SK-N-SH (cell line): ENCODE results near the gene AGBL4. TPM values are rescaled to one million over a fixed set of nuclear protein-coding genes. Genes with fewer than 3 reads are reported as not detected.

Source experiments
- CTCF ChIA-PET: fragments of 300-600, 350-600 bp; formaldehyde crosslinking; extraction: SDS; loops from one replicate; lab custom pipeline; 2021; lab: Yijun Ruan, JAX
- POLR2A ChIA-PET: fragments of 350-600 bp; sonication (Branson Sonifier 250); formaldehyde crosslinking; extraction: SDS; loops from one replicate; lab custom pipeline; 2020; ENCODE audit warnings: antibody characterized with exemption, inconsistent platforms; lab: Yijun Ruan, JAX
- DNase-seq: peaks from one replicate; pipeline ENCODE4 v3.0.0; 2012
- H2AFZ ChIP-seq: fragments of 200-600 bp; sonication (generic); 2 replicates; pipeline ENCODE4 v1.8.1; 2016; ENCODE audit warnings: antibody characterized with exemption, mild to moderate bottlenecking, low read depth
- H3F3A ChIP-seq: fragments of 200-600 bp; sonication (generic); replicated peaks from 2 replicates; pipeline ENCODE3; 2016; ENCODE audit warnings: antibody characterized with exemption, mild to moderate bottlenecking; ENCODE audit not compliant: insufficient read depth
- H3K27ac ChIP-seq, 2 experiments: fragments of 200-500 bp in 1 of 2; fragments of 200-600 bp in 1 of 2; sonication (Bioruptor generic) in 1 of 2; sonication (generic), shearing (Covaris generic) in 1 of 2; 2 replicates each; pipeline versions ENCODE4 v1.5.1 to v1.6.1; 2014 to 2016; ENCODE audit warnings: low read depth in 2 of 2, inconsistent platforms in 1 of 2, low read length in 1 of 2, mild to moderate bottlenecking in 1 of 2, mixed read lengths in 1 of 2
- H3K27me3 ChIP-seq: fragments of 200-600 bp; sonication (generic), shearing (Covaris generic); 2 replicates; pipeline ENCODE4 v1.6.1; 2016; ENCODE audit warnings: mixed run types; ENCODE audit not compliant: insufficient read depth
- H3K36me3 ChIP-seq, 2 experiments: fragments of 200-500 bp in 1 of 2; fragments of 200-600 bp in 1 of 2; sonication (Bioruptor generic) in 1 of 2; sonication (generic) in 1 of 2; replicated peaks in 1 of 2; 2 replicates each; pipeline versions ENCODE3 to v1.5.1; 2014 to 2016; ENCODE audit warnings: low read length in 1 of 2, mild to moderate bottlenecking in 1 of 2; ENCODE audit not compliant: insufficient read depth in 2 of 2, control insufficient read depth in 1 of 2
- H3K4me1 ChIP-seq, 2 experiments: fragments of 200-500 bp in 1 of 2; fragments of 200-600 bp in 1 of 2; sonication (Bioruptor generic) in 1 of 2; sonication (generic), shearing (Covaris generic) in 1 of 2; 2 replicates each; pipeline versions ENCODE4 v1.5.1 to v1.6.1; 2014 to 2016; ENCODE audit warnings: low read depth in 1 of 2, low read length in 1 of 2, mixed run types in 1 of 2; ENCODE audit not compliant: insufficient read depth in 2 of 2, control insufficient read depth in 1 of 2
- H3K4me2 ChIP-seq: fragments of 200-600 bp; sonication (generic), shearing (Covaris generic); 2 replicates; pipeline ENCODE4 v1.6.1; 2017; ENCODE audit warnings: mixed run types
- H3K4me3 ChIP-seq, 2 experiments: fragments of 200-500 bp in 1 of 2; fragments of 200-600 bp in 1 of 2; sonication (Bioruptor generic) in 1 of 2; sonication (generic), shearing (Covaris generic) in 1 of 2; 2 replicates each; pipeline versions ENCODE4 v1.5.1 to v1.8.1; 2014 to 2016; ENCODE audit warnings: low read depth in 2 of 2, inconsistent platforms in 1 of 2, low read length in 1 of 2, mild to moderate bottlenecking in 1 of 2, mixed read lengths in 1 of 2, moderate library complexity in 1 of 2
- H3K79me2 ChIP-seq: fragments of 200-600 bp; sonication (generic); 2 replicates; pipeline ENCODE4 v1.8.1; 2017; ENCODE audit warnings: mild to moderate bottlenecking; ENCODE audit not compliant: insufficient read depth
- H3K9ac ChIP-seq: fragments of 200-600 bp; sonication (generic); 2 replicates; pipeline ENCODE4 v1.6.1; 2017; ENCODE audit warnings: mixed run types
- H3K9me2 ChIP-seq: fragments of 200-600 bp; sonication (generic); 2 replicates; pipeline ENCODE4 v1.6.1; 2017; ENCODE audit warnings: mixed run types
- H3K9me3 ChIP-seq: fragments of 200-600 bp; sonication (generic); 2 replicates; pipeline ENCODE4 v1.6.1; 2017; ENCODE audit warnings: mixed run types, mild to moderate bottlenecking, moderate library complexity
- H4K20me1 ChIP-seq: fragments of 200-600 bp; sonication (generic); 2 replicates; pipeline ENCODE4 v1.6.1; 2017; ENCODE audit warnings: mild to moderate bottlenecking, mixed run types; ENCODE audit not compliant: insufficient read depth
- ELF1 ChIP-seq: IDR thresholded peaks from 2 replicates; pipeline ENCODE4 v1.4.0; 2012
- FOSL2 ChIP-seq: IDR thresholded peaks from 2 replicates; pipeline ENCODE4 v1.4.0; 2012; ENCODE audit warnings: low read depth, mild to moderate bottlenecking, moderate library complexity, borderline replicate concordance
- FOXJ3 ChIP-seq: sonication (generic); formaldehyde crosslinking; IDR thresholded peaks from 2 replicates; pipeline ENCODE4 v1.5.1; 2020; ENCODE audit warnings: mild to moderate bottlenecking, missing genetic modification reagents
- GATA2 ChIP-seq: sonication (generic); formaldehyde crosslinking; IDR thresholded peaks from 2 replicates; pipeline ENCODE4 v1.5.0; 2020; ENCODE audit warnings: mild to moderate bottlenecking, missing genetic modification reagents
- JUND ChIP-seq: IDR thresholded peaks from 2 replicates; pipeline ENCODE4 v1.4.0; 2012
- MEF2A ChIP-seq: IDR thresholded peaks from 2 replicates; pipeline ENCODE4 v1.4.0; 2012; ENCODE audit warnings: low read depth, borderline replicate concordance
- NRF1 ChIP-seq: IDR thresholded peaks from 2 replicates; pipeline ENCODE4 v1.6.1; 2012; ENCODE audit warnings: low read depth, mild to moderate bottlenecking, low read length
- POLR2AphosphoS5 ChIP-seq: IDR thresholded peaks from 2 replicates; pipeline ENCODE4 v1.6.1; 2012; ENCODE audit warnings: low read depth, low read length
- RAD21 ChIP-seq: IDR thresholded peaks from 2 replicates; pipeline ENCODE4 v1.6.1; 2012; ENCODE audit warnings: mild to moderate bottlenecking, low read length
- RXRA ChIP-seq: IDR thresholded peaks from 2 replicates; pipeline ENCODE4 v1.4.0; 2012; ENCODE audit warnings: low read depth, mild to moderate bottlenecking, borderline replicate concordance
- SMC3 ChIP-seq: IDR thresholded peaks from 2 replicates; pipeline ENCODE4 v1.6.1; 2012; ENCODE audit warnings: low read depth, low read length, improper control_type of control experiment
- TCF12 ChIP-seq: IDR thresholded peaks from 2 replicates; pipeline ENCODE4 v1.4.0; 2012
- TEAD4 ChIP-seq: IDR thresholded peaks from 2 replicates; pipeline ENCODE4 v1.4.0; 2012; ENCODE audit warnings: mild to moderate bottlenecking, borderline replicate concordance; ENCODE audit not compliant: insufficient read depth
- YY1 ChIP-seq: IDR thresholded peaks from 2 replicates; pipeline ENCODE4 v1.4.0; 2012; ENCODE audit warnings: low read depth, mild to moderate bottlenecking
- WGBS: methylation state at CpG from one replicate; pipeline ENCODE4 v1.1.6; 2017; ENCODE audit warnings: low lambda C conversion rate; 5-methylcytosine and 5-hydroxymethylcytosine counted together
- polyA plus RNA-seq, 3 experiments: library from polyadenylated mRNA; depleted of rRNA; stranded (reverse); fragments of >200 nt; gene quantifications; 2 replicates each; pipeline ENCODE4 v1.2.3, GENCODE V29; 2012
- TF ChIP-seq, protein P1 (sequence below): IDR thresholded peaks from 2 replicates; pipeline ENCODE4 v1.4.0; 2012; ENCODE audit warnings: low read depth, borderline replicate concordance
- TF ChIP-seq, protein P2 (sequence below): IDR thresholded peaks from 2 replicates; pipeline ENCODE4 v1.4.0; 2012; ENCODE audit warnings: low read depth, borderline replicate concordance
- TF ChIP-seq, protein P3 (sequence below): IDR thresholded peaks from 2 replicates; pipeline ENCODE4 v1.6.1; 2012; ENCODE audit warnings: mild to moderate bottlenecking, low read depth, low read length, moderate library complexity
- TF ChIP-seq, protein P4 (sequence below): fragments of 150-350 bp; IDR thresholded peaks from 2 replicates; pipeline ENCODE4 v1.6.1; 2017; ENCODE audit warnings: antibody characterized with exemption, low read length, low read depth, borderline replicate concordance
- TF ChIP-seq, protein P5 (sequence below): IDR thresholded peaks from 2 replicates; pipeline ENCODE4; 2012

The AGBL4 gene
- polyA plus RNA-seq, 1 of the 3 experiments (the other 2 are of a cell fraction) = 0.07 TPM

DNA sequence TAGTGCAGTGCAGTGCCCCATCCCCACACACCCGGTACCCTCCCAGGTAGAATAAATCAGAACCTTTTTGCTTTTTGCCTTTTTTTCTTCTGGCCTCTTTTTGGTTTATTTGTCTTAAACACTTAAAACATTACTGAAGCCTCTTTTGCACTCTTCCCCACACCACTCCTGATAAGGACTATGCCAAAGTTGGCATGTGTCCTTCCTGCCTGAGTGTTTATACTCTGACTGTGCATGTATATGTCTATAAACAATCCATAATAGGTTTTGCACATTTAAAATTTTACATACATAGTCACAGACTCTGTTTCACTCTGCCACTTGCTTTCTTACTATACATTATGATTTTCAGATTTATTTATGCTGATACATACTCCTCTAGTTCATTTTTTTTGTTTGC is 1306.7 kb downstream of the AGBL4 start:
- Histone ChIP-seq H3K9me3 (no peaks in the 10 kb centered on the region), H3F3A (no peaks in the 10 kb centered on the region), H3K4me2 (no peak overlapping the region), H3K27me3 (no peaks in the 10 kb centered on the region), H2AFZ (no peak overlapping the region), H3K36me3 (no peaks in the 10 kb centered on the region), H3K4me3 (no peak overlapping the region), H4K20me1 (no peaks in the 10 kb centered on the region), H3K9ac (no peak overlapping the region), H3K79me2 (no peaks in the 10 kb centered on the region), H3K9me2 (no peaks in the 10 kb centered on the region), H3K27ac (no peak overlapping the region), H3K4me1 (peaks cover 0 to 9% of the 10 kb centered on the region in 2 experiments; a peak in 2 of 4 replicates)
- POLR2A ChIA-PET = no interaction called here
- WGBS = 93% methylated on average over 1 of the region's 1 CpG
- CTCF ChIA-PET = interaction anchor here (1.2 to 2.1 kb wide), 2 partner anchors 40 to 144 kb away, joined by 3 to 7 read pairs; no protein-coding TSS in a partner anchor
- no peak for TF ChIP-seq NRF1
- no peak for TF ChIP-seq TCF12
- no peak for TF ChIP-seq JUND
- TF ChIP-seq, protein P1, sequence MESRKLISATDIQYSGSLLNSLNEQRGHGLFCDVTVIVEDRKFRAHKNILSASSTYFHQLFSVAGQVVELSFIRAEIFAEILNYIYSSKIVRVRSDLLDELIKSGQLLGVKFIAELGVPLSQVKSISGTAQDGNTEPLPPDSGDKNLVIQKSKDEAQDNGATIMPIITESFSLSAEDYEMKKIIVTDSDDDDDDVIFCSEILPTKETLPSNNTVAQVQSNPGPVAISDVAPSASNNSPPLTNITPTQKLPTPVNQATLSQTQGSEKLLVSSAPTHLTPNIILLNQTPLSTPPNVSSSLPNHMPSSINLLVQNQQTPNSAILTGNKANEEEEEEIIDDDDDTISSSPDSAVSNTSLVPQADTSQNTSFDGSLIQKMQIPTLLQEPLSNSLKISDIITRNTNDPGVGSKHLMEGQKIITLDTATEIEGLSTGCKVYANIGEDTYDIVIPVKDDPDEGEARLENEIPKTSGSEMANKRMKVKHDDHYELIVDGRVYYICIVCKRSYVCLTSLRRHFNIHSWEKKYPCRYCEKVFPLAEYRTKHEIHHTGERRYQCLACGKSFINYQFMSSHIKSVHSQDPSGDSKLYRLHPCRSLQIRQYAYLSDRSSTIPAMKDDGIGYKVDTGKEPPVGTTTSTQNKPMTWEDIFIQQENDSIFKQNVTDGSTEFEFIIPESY = no peak
- TF ChIP-seq GATA2 (CRISPR knock-in tag) = no peak
- TF ChIP-seq, protein P2, sequence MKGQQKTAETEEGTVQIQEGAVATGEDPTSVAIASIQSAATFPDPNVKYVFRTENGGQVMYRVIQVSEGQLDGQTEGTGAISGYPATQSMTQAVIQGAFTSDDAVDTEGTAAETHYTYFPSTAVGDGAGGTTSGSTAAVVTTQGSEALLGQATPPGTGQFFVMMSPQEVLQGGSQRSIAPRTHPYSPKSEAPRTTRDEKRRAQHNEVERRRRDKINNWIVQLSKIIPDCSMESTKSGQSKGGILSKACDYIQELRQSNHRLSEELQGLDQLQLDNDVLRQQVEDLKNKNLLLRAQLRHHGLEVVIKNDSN = no peak
- no peak for TF ChIP-seq TEAD4
- no peak for TF ChIP-seq FOXJ3 (CRISPR knock-in tag)
- TF ChIP-seq, protein P3, sequence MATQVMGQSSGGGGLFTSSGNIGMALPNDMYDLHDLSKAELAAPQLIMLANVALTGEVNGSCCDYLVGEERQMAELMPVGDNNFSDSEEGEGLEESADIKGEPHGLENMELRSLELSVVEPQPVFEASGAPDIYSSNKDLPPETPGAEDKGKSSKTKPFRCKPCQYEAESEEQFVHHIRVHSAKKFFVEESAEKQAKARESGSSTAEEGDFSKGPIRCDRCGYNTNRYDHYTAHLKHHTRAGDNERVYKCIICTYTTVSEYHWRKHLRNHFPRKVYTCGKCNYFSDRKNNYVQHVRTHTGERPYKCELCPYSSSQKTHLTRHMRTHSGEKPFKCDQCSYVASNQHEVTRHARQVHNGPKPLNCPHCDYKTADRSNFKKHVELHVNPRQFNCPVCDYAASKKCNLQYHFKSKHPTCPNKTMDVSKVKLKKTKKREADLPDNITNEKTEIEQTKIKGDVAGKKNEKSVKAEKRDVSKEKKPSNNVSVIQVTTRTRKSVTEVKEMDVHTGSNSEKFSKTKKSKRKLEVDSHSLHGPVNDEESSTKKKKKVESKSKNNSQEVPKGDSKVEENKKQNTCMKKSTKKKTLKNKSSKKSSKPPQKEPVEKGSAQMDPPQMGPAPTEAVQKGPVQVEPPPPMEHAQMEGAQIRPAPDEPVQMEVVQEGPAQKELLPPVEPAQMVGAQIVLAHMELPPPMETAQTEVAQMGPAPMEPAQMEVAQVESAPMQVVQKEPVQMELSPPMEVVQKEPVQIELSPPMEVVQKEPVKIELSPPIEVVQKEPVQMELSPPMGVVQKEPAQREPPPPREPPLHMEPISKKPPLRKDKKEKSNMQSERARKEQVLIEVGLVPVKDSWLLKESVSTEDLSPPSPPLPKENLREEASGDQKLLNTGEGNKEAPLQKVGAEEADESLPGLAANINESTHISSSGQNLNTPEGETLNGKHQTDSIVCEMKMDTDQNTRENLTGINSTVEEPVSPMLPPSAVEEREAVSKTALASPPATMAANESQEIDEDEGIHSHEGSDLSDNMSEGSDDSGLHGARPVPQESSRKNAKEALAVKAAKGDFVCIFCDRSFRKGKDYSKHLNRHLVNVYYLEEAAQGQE = no peak
- TF ChIP-seq FOSL2 = no peak
- TF ChIP-seq, protein P4, sequence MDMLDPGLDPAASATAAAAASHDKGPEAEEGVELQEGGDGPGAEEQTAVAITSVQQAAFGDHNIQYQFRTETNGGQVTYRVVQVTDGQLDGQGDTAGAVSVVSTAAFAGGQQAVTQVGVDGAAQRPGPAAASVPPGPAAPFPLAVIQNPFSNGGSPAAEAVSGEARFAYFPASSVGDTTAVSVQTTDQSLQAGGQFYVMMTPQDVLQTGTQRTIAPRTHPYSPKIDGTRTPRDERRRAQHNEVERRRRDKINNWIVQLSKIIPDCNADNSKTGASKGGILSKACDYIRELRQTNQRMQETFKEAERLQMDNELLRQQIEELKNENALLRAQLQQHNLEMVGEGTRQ = no peak
- no peak for TF ChIP-seq POLR2AphosphoS5
- TF ChIP-seq MEF2A = no peak
- no peak for TF ChIP-seq SMC3
- TF ChIP-seq YY1 = no peak
- no peak for TF ChIP-seq ELF1
- no peak for TF ChIP-seq RXRA
- TF ChIP-seq, protein P5, sequence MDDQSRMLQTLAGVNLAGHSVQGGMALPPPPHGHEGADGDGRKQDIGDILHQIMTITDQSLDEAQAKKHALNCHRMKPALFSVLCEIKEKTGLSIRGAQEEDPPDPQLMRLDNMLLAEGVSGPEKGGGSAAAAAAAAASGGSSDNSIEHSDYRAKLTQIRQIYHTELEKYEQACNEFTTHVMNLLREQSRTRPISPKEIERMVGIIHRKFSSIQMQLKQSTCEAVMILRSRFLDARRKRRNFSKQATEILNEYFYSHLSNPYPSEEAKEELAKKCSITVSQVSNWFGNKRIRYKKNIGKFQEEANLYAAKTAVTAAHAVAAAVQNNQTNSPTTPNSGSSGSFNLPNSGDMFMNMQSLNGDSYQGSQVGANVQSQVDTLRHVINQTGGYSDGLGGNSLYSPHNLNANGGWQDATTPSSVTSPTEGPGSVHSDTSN = no peak
- TF ChIP-seq RAD21 = no peak
- DNase-seq = no peak
